COR-L47 (cell line): Measurements from ENCODE around the gene TNPO1.
"Not testable (repeated sequence)": the region's sequence is repeated elsewhere in the genome, so short reads cannot be mapped to it uniquely, and the experiment has no call there.

Experiments used
- DNase-seq: peaks from one replicate; lab custom pipeline; 2025; lab: John Stamatoyannopoulos, UW

TNPO1 gene

DNA sequence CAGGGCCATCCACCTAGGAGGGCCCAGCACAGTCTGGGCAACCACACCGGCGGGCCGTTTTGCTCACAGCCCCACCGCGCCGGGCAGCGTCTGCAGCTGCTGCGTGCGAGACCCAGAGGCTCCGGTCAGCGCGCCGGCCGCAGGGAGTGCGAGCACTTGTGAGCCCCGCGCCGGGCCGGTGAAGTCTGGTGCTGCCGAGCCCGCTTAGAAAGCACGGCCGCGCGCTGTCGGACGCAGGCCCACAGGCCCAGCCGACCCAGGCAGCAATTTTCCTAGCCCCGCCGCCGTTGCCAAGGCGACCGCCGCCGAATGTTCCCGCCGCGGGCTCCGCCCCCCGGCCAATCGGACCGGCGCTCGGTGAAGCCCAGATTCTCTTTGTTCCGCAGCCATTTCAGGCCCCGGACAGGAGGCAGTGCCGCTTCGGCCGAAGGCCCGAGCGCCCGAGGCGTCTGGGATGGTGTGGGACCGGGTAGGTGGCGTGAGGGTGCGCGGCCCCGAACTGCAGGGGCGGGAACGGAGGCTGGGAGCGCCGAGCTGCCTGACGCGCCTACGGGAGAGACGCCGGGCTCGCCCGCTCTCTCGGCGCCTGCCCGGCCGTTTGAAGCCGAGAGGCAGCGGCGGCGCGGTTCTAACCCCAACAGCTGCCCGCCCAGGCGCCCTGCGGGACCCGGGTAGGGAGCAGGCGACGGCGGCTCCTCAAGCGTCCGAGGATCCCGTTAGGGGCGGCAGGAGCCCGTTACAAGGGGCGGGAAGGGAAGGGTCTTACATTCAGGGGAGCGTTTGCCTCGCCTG lies at the start of gene TNPO1:
TNPO1 (plus strand) TSS at position 378 of the 792 bp plus-strand sequence; CDS start at position 455, 77 bp downstream.
- peak; percentile 93 for DNase-seq

DNA sequence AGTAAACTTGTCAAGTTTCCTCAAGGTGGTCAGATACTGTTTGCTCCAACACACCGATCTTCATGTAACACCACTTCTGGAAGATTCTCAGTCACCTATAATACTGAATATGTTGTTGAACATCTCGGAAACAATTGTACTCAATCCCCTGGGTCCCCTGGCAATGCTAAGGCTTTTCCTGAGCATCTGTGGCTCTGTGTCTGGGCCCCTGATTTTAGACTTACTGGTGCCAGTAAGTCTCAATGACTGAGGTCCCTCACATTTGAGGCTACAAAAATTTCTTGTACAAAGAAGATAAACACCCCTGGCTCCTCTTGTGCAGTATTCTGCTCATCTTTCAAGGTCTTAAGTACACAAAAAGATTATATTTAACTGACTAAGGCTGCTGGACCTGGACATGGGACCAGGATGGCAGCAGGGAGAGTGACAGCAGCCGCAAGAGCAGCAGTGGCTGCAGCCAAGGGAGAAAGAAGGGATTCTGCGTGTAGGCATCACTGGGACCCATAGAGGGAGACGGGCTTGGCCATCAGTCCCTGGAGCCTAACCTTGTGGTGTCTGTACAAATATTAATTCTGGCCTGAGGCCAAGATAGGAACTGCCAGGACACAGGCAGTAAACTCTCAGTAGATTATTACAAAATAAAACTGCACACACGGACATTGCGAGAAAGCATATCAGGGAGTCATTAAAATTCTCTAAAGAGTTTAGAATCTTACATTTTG lies 49.0 kb upstream of the TNPO1 start:
- peak; percentile 88 for DNase-seq

DNA sequence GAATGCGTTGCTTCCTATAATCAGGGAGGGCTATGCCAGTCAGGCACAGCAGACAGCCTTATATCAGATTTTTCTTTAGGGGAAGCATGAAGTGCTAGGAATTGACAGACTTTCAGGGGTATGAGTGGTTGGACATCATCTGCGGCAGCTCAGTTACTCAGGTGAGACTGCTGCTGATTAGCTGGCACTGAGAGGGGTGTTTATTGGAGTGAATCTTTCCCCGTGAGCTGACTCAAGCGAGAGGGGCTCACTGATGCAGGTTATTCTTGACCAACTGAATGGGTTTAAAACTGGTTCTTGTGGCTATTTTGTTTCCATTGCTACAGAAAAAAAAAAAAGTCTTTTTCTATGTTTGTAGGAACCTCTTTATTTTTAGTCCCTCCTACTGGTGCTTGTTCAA lies 46.2 kb upstream of the TNPO1 start:
- no peak for DNase-seq

DNA sequence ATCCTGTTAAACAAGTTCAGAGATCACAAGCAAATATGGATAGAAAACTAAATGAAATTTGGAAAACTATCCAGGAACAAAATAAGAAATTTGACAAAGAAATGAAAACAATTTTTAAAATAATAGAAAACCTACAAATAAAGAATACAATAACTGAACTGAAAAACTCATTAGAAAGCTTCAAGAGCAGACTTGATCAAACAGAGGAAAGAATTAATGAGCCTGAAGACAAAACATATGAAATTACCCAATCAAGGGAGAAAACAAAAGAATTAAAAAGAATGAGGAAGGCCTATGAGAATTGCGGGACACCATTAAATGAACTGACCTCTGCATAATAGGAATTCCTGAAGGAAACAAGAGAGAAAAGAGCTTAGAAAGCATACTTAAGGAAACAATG lies 39.8 kb upstream of the TNPO1 start:
- DNase-seq = no peak

DNA sequence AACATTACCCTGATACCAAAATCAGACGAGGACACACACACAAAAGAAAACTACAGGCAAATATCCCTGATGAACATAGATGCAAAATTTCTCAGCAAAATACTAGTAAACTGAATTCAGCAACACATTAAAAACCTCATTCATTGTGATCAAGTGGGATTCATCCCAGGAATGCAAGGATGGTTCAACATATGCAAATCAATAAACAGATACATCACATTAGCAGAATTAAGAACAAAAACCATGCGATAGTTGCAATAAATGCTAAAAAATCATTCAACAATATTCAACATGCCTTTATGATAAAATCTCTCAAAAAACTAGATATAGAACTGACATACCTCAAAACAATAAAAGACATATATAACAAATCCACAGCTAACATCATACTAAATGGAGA lies 36.9 kb upstream of the TNPO1 start:
- DNase-seq = no peak

DNA sequence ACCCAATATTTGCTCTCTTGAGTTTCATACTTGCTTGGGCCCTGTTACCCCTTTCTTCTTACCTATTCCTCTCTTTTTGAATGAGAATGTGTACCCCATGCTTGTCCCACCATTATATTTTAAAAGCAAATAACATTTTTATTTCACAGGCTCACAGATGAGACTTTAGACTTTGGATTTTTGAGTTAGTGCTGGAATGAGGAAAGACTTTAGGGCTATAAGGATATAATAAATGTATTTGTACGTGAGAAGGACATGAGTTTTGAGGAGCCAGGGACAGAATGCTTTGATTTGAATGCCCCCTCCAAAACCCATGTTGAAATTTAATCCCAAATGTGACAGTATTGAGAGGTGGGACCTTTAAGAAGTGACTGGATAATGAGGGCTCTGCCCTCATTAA lies 33.1 kb upstream of the TNPO1 start:
- DNase-seq = no peak

DNA sequence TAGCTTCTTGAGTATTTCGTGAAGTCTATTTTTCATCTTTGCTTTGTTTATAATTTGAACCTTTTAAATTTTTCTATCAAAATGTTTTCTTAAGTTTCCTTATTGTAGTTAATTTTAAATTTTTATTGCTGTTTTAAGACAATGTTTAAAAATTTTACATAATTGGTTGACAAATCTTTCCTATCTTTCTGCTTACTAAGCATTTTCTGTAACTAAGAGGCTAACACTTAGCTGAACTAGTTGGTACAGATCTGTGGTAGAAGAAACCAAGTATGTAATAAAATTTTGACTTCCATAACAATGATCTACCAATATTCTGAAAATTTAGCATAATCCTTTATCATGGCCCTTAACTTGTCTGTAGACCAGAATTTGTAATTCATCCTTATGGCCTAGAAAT lies 32.3 kb upstream of the TNPO1 start:
- DNase-seq = no peak

DNA sequence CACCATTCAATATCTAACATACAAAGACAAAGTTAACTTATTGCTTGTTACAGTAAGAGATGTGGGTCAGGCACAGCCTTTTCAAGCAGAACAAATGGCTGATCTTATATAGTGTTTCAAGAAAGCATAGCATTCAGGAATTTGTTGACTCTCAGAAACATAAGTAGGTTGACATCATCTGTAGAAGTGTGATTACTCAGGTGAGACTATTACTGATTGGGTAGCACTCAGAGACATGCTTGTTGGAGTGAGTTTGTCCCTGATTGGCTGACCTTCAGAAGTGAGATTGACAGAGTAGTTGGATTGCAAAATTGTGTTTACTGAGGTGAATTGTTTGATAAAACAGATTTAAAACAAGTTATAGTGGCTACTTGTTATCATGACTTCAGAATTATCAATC lies 30.7 kb upstream of the TNPO1 start:
- DNase-seq = no peak

DNA sequence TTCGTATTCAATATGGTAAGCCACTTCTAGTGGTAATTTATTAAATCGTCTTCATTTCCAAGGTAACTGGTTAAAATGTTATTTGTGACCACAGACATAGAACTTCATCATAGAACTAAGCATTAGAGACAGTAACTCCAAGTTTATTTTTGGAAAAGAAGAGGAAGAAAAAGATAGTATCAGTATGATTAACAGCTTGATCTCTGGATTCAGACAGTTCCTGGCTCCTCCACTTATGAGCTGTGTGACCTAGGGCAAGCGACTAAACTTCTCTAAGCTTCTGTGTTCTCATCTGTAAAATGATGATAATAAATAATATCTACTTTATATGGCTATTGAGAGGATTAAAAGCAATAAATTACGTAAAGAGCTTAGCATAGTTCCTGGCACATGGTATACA lies 29.8 kb upstream of the TNPO1 start:
- no peak for DNase-seq

DNA sequence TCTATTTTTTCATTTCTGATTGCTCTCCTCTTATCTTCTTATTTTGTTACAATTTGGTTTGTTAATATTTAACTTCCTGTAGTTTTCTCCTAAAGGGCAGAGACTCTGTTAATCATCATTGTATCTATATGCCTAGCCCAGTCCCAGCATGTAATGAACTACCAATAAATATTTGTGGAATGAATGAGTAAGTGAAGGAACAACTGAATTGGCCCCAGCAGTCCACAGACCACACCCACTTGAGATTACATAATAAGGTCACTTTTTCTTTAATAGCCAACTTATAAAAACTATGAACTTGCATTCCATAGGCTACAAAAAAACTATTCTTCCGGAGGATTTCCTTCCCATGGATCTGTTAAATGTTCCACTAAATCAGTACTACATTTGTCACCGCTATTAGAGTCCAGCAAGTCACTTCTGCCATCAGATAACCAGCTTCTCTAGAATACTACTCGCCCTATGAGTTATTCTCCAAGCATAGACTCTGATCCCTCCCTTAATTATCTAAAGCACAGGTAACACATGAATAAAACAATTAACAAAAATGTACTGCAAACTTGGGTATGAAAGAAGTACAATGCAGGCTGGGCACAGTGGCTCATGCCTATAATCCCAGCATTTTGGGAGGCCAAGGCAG lies 27.5 kb upstream of the TNPO1 start:
- DNase-seq = no peak

DNA sequence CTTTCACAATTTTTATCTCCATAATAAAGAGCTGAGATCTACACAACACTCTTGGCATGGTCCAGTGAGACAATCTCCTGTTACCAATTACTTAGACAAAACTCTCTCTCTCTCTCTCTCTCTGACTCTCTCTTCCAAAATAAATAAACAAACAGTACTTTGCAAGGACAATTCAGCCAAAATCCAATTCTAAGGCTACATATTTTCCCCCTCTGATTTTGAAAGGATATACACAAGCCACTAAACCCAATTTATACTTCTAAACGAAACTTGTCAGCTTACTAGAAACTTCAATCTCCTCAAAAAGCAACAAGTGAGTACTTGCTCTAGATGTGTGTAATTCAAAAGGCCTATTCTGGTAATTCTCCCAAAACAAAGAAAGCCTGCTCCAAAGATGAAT lies 26.3 kb upstream of the TNPO1 start:
- no peak for DNase-seq

DNA sequence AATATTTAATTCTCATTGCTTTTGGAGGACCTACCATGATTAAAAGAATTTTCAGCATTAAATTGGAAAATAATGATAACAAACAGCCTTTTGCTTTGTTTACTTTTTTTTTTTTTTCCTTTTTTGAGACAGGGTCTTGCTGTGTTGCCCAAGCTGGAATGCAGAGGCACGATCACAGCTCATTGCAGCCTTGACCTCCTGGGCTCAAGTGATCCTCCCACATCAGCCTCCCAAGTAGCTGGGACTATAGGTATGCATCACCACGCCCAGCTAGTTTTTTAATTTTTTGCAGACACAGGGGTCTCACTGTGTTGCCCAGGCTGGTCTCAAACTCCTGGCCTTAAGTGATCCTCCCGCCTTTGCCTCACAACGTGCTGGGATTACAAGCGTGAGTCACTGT lies 23.8 kb upstream of the TNPO1 start:
- DNase-seq = not testable (repeated sequence)

DNA sequence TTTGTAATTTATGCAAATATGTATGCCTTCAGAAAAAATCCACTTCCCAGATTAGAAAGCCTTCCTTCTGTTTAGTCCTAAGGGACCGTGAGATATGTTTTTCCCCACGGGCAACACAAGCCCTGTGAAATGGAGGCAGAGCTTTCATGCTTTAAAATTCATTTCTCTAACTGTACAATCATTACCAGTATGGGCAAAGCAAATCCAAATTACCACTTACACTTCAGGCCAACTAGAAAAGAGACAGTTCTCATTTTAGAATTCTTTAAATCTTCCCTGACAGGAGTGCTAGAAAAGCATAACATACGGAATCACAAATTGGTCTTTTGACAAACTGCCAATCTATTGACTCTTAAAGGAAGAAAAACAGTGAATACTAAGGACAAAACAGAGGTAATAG lies 20.5 kb upstream of the TNPO1 start:
- no peak for DNase-seq

DNA sequence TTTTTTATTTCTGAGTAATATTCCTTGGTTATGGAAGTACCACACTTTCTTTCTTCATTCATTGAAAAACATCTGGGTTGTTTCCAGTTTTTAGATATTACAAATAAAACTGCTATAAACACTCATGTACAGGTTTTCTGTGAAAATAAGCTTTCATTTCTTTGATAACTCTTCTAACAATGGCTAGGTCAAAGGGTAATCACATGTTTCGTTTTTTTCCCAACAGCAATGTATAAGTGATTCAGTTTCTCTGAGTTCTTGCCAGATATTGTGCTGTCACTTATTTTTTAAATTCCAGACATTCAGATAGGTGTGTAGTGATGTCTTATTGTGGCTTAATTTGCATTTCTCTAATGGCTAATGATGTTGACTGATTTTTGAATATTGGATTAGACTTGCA lies 16.7 kb upstream of the TNPO1 start:
- no peak for DNase-seq

DNA sequence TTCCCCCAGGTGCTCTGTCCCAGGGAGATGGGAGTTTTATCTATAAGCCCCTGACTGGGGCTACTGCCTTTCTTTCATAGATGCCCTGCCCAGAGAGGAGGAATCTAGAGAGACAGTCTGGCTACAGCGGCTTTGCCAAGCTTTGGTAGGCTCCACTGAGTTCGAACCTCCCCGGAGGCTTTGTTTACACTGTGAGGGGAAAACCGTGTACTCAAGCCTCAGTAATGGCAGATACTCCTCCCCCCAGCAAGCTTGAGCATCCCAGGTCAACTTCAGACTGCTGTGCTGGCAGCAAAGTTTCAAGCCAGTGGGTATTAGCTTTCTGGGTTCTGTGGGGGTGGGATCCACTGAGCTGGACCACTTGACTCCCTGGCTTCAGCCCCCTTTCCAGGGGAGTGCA lies 7.8 kb upstream of the TNPO1 start:
- DNase-seq = not testable (repeated sequence)

DNA sequence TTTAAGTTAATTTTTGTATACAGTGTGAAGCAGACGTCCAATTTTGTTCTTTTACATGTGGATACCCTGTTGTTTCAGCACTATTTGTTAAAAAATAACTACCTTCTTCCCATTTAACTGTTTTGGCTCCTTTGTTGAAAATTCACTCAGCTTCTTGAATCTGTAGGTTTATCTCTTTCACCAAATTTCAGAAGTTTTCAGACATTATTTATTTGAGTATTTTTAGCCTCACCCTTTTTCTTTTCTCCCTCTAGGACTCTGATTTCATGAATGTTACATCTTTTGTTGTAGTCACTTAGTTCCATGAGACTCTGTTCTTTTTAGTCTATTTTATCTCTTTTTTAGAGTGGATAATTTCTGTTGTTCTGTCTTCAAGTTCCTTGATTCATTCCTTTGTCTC lies 4.6 kb upstream of the TNPO1 start:
- DNase-seq = no peak

DNA sequence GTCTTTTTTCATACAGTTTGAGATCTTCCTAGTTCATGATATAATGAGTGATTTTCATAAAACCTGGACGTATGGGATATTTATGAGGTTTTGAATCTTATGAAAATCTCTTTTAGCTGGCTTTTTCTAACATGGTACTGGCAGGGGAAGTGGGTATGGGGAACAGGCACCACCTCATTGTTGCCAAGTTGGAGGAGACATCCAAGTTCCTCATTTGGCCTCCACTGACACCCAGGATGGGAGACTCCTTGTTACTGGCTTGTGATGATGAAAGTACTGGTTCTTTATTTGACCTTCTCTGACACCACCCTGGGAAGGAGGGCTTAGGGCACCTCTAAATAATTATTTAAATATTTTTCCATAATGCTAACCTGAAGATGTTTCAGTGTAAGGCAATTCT lies 4.0 kb upstream of the TNPO1 start:
- DNase-seq = no peak

DNA sequence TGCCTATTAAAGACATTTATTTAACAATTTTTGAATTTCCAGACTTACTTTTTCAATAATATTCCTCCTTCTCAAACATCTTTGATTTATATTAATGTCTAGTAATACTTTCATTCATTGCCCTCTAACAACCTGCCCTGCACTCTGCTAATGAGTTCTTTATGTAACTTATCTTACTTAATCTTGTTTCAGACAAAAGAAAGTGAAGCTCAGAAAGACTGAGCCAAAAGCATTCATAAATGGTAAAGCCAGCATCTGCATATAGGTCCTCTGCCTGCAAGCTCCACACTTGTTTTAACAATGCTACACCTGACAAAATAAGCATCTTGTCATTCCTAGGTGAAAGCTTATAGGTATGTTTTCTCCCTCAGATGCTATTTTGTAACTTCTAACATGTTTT lies 2.4 kb upstream of the TNPO1 start:
- no peak for DNase-seq

DNA sequence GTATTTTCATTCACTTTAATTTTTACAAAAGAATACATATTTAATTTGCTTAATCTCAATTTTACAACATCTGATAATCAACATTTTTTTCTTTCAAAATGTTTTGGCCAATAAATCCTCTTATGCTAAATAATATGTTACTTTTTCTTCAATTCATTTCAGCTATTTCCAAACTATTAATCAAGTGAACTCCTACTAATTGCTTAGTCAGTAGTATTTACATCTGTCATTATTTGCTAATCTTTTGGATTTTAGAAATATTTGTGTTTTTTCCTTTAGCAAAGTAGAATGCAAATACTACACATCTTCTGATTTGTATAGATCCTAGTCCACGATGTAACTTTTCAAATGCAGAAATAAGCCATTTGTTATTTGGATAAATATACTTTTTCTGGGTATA lies 1.6 kb upstream of the TNPO1 start:
- DNase-seq = no peak

DNA sequence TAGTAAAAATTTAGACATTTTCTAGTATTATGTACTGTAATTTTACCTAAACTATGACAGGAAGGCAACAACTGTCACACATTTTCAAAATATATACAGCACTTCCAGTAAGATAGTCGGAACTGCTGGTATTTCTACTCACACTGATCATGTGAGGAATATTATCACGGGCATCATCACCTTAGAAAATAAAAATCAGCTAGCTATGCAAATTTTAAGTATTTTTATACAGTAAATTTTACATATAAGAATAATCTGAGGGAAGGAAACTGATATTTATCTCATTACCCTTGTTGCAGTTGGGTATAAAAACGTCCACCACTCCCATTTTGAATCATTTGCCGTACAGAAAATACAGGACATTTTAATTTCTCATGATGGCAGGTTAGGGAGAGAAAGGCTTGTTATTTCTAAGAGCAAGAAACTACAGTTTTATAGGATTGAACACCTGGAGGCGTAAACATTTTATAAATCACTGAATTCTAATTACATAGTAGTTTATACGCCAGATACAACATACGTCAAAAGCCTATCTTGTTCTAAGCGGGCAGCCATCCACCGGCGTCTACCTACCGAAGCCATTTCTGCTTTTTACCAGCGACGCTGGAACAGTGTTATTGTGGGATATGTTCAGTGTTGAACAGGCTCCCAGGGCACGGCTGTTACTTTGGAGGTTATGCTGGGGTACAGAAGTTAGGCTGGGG lies 729 bp upstream of the TNPO1 start:
- peak; percentile 28 for DNase-seq

DNA sequence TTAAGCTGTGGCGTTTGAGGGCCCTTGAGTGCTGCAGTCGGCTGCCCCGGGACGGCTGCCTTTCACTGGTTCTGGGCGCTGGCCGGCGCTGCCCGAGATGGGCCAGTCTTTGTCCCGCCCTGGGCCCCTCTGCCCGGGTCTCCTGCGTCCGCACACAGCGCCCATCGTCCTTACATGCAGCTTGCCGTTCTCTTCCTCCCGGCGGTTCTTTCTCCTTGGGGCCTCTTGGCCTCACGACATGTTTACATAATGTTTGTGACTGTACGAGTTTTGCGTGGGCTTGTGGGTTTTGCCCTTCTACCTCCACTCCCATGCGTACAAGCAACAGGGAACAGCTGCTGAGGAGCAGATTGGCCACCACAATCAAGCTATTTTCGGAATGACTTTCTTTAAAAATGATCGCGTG lies 618 bp downstream of the TNPO1 start:
- peak; percentile 26 for DNase-seq

DNA sequence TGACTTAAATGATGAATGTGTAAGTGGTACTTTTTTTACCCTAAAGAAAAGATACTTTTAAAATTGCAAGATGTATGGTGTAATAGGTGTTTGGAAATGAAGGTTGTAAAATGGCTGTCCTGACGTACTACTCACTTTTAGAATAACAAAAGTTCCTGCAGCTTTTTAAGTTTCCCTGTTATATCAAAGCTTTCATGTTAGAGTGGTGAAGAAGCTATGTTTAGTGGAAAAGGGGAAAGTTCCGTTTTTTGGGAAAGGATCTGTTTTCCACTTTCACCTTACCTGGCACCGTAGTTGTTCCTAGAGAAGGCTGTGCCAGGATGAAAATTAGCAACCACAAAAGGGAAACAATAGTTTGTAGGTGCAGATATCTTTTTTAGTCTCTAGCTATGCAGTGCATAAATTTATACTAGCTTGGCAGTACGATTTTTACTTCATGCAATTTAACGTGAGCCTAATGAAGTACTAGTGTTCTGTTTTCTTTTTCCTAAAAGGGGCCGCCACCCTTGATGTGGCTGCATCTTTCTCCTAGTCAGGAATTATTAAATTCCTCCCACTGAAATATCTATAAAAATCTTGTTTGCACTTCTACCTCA lies 1.3 kb downstream of the TNPO1 start:
- DNase-seq = no peak
